Karpas-422 (cell line): ENCODE results near the gene FKBP3. TPM values are rescaled to one million over a fixed set of nuclear protein-coding genes. Genes with fewer than 3 reads are reported as not detected.
A peak's percentile ranks its signal among the peaks of the same experiment; 100 is the strongest.

Experiments used
- DNase-seq: peaks from one replicate; pipeline ENCODE4 v3.0.0-alpha.2; 2015
- H2AFZ ChIP-seq: fragments of 200-600 bp; sonication (generic); 2 replicates; pipeline ENCODE4 v1.6.1; 2014; ENCODE audit warnings: antibody characterized with exemption, low read length, mixed read lengths
- H3K27ac ChIP-seq: fragments of 200-600 bp; sonication (generic); 2 replicates; pipeline ENCODE4 v1.5.1; 2014; ENCODE audit warnings: mild to moderate bottlenecking, low read length, moderate library complexity
- H3K27me3 ChIP-seq: fragments of 200-600 bp; sonication (generic); 2 replicates; pipeline ENCODE4 v1.6.1; 2014; ENCODE audit warnings: low read length, mixed read lengths
- H3K36me3 ChIP-seq: fragments of 200-600 bp; sonication (generic); 2 replicates; pipeline ENCODE4 v1.6.1; 2014; ENCODE audit warnings: low read length, mixed read lengths; ENCODE audit not compliant: insufficient read depth
- H3K4me1 ChIP-seq: fragments of 200-600 bp; sonication (generic); 2 replicates; pipeline ENCODE4 v1.6.1; 2014; ENCODE audit warnings: mild to moderate bottlenecking, low read length, mixed read lengths
- H3K4me2 ChIP-seq: fragments of 200-600 bp; sonication (generic); 2 replicates; pipeline ENCODE4 v1.6.1; 2014; ENCODE audit warnings: low read length, low read depth, mild to moderate bottlenecking; ENCODE audit not compliant: poor library complexity, severe bottlenecking
- H3K4me3 ChIP-seq: fragments of 200-600 bp; sonication (generic); 2 replicates; pipeline ENCODE4 v1.5.1; 2014; ENCODE audit warnings: mild to moderate bottlenecking, antibody characterized with exemption, low read length, mixed read lengths
- H3K79me2 ChIP-seq: fragments of 200-600 bp; sonication (generic); 2 replicates; pipeline ENCODE4 v1.6.1; 2014; ENCODE audit warnings: mild to moderate bottlenecking, low read length, mixed read lengths
- H3K9ac ChIP-seq: fragments of 200-600 bp; sonication (generic); 2 replicates; pipeline ENCODE4 v1.6.0; 2014; ENCODE audit warnings: low read length
- H3K9me2 ChIP-seq: fragments of 200-600 bp; sonication (generic), shearing (Covaris generic); replicated peaks from 2 replicates; pipeline ENCODE4 v1.6.0; 2014; ENCODE audit warnings: mild to moderate bottlenecking, low read length, moderate library complexity; ENCODE audit not compliant: insufficient read depth
- H3K9me3 ChIP-seq: fragments of 300-700, 200-600 bp; sonication (generic); 2 replicates; pipeline ENCODE4 v1.6.1; 2014; ENCODE audit warnings: low read length, mixed read lengths
- H4K20me1 ChIP-seq: fragments of 200-600 bp; sonication (generic); 2 replicates; pipeline ENCODE4 v1.6.1; 2014; ENCODE audit warnings: mild to moderate bottlenecking, antibody characterized with exemption, low read length, low read depth; ENCODE audit not compliant: insufficient read depth
- small RNA-seq: library from RNA; depleted of rRNA; stranded (forward); fragments of <200 nt; gene quantifications from one replicate; pipeline ENCODE3, GENCODE V24; 2014
- total RNA-seq: library from RNA; depleted of rRNA; stranded (reverse); fragments of >200 nt; shearing (Covaris generic); gene quantifications from 2 replicates; pipeline ENCODE4 v1.2.3, GENCODE V29; 2014; ENCODE audit warnings: low replicate concordance; rRNA removed

FKBP3 gene
- total RNA-seq, 1 experiment from 2014 or later, result 89.8 TPM

DNA sequence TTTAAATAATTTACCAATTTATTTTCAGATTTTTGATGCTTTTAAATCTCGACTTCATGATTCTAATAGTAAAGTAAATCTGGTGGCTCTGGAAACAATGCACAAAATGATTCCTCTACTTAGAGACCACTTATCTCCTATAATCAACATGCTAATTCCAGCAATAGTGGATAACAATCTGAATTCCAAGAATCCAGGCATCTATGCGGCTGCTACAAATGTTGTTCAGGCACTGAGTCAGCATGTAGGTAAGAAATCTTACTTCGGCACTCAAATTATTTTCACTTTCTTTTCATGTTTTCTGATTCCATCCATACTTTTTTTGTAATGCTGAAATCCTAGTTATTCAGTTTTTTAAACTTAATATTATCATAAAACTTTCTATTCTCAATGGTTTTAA is 65.9 kb downstream of the FKBP3 start:
- no peak overlapping the region for H2AFZ ChIP-seq
- H3K9ac ChIP-seq, result no peak overlapping the region
- H3K4me2 ChIP-seq, result no peak overlapping the region
- no peak for DNase-seq
- peaks cover 10% of the 10 kb centered on the region; the same call in 1 of the 2 replicates for H3K36me3 ChIP-seq
- H3K4me3 ChIP-seq, result no peak overlapping the region
- H3K27me3 ChIP-seq, result no peaks in the 10 kb centered on the region
- no peaks in the 10 kb centered on the region for H3K9me3 ChIP-seq
- peaks cover 29% of the 10 kb centered on the region for H3K79me2 ChIP-seq
- H3K4me1 ChIP-seq, result no peaks in the 10 kb centered on the region
- no peaks in the 10 kb centered on the region for H4K20me1 ChIP-seq
- no peaks in the 10 kb centered on the region for H3K9me2 ChIP-seq
- no peak overlapping the region for H3K27ac ChIP-seq

DNA sequence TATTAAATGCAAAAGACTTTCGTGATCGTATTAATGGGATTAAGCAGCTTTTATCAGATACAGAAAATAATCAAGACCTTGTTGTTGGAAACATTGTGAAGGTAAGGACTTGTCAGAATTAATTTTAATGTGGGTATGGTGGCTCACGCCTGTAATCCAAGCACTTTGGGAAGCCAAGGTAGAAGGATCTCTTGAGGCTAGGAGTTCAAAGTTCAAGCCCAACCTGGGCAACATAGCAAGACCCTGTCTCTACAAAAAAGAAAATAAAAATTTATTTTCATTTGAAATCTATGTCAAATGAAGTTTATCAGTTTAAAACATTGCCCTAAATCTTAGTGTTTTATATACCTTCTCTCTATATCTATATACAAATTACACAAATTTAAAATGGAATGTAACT is 67.6 kb downstream of the FKBP3 start:
- no peaks in the 10 kb centered on the region for H3K9me2 ChIP-seq
- peaks cover 10% of the 10 kb centered on the region; the same call in 1 of the 2 replicates for H3K36me3 ChIP-seq

DNA sequence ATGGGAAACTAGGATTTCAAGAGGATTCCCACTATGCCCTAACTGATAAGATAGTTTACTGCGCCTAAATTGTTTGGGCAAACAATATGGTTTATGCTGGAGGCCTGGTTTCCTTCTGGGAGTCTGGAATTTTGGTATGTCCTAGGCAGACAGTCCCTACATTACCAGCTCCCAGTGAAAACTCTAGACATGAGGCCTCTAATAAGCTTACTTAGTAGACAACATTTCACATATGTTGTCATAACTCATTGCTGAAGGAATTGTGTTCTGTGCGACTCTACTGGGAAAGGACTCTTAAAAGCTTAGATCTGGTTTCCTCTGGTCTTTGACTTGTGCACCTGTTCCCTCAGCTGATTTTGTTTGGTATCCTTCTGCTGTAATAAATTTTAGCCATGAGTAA is 68.3 kb downstream of the FKBP3 start:
- peaks cover 49% of the 10 kb centered on the region for H3K79me2 ChIP-seq
- no peak overlapping the region for H3K9ac ChIP-seq
- no peaks in the 10 kb centered on the region for H3K27me3 ChIP-seq
- H3K27ac ChIP-seq, result no peak overlapping the region
- H3K36me3 ChIP-seq, result peaks cover 10% of the 10 kb centered on the region; the same call in 1 of the 2 replicates
- no peak overlapping the region for H3K4me3 ChIP-seq
- H3K4me1 ChIP-seq, result 0 out of 2 replicates have a peak, but pooled peaks cover 2% of the 10 kb centered on the region
- H3K9me3 ChIP-seq, result no peaks in the 10 kb centered on the region
- DNase-seq, result no peak
- no peaks in the 10 kb centered on the region for H3K9me2 ChIP-seq
- H2AFZ ChIP-seq, result no peak overlapping the region
- no peaks in the 10 kb centered on the region for H4K20me1 ChIP-seq
- H3K4me2 ChIP-seq, result no peak overlapping the region

More for the DNA sequence above, 67.6 kb downstream of the FKBP3 start:
- no peak overlapping the region for H2AFZ ChIP-seq
- H3K9ac ChIP-seq, result no peak overlapping the region
- no peaks in the 10 kb centered on the region for H3K9me3 ChIP-seq
- H3K4me1 ChIP-seq, result no peaks in the 10 kb centered on the region
- no peak overlapping the region for H3K4me3 ChIP-seq
- no peak overlapping the region for H3K27ac ChIP-seq
- no peaks in the 10 kb centered on the region for H4K20me1 ChIP-seq
- peaks cover 45% of the 10 kb centered on the region for H3K79me2 ChIP-seq
- no peak overlapping the region for H3K4me2 ChIP-seq
- no peak for DNase-seq
- H3K27me3 ChIP-seq, result no peaks in the 10 kb centered on the region

Small RNA genes within 50 kb of the gene (small RNA-seq; reads per million reads assigned to genes)
- gene RF00151 (0.40 reads per million, percentile 3 among the genes with 10 or more reads in this experiment), gene SNORD127 (1,730 reads per million, percentile 100 among the genes with 10 or more reads in this experiment)

Other genes starting within 250 kb of the FKBP3 start
- gene KLHL28, start 172.5 kb downstream of the FKBP3 start, total RNA-seq, result 12.8 and 31.4 TPM in 2 replicates
- 21.5 and 34.2 TPM in 2 replicates for gene TOGARAM1, start 172.3 kb downstream of the FKBP3 start, total RNA-seq
- gene PRPF39, start 50.4 kb downstream of the FKBP3 start, total RNA-seq, result 69.6 and 142 TPM in 2 replicates
- 22.7 and 32.2 TPM in 2 replicates for gene FANCM, start 1.4 kb upstream of the FKBP3 start, total RNA-seq
- gene MIS18BP1, start 118.7 kb upstream of the FKBP3 start, total RNA-seq, result 93.3 and 147 TPM in 2 replicates